ENCODE results near the gene DNAJC4. TPM values are rescaled to one million over a fixed set of nuclear protein-coding genes. Genes with fewer than 3 reads are reported as not detected.

DNAJC4 gene
- total and polyA plus RNA-seq, 2 of the 8 experiments (the other 6 are each of a cell fraction or from before 2014, with no cell fraction given) = 14.6 to 31.0 TPM

- 0 out of 4 replicates have a peak, but pooled peaks cover 0 to 4% of the 10 kb centered on the region in 2 experiments for H3K79me2 ChIP-seq (ENCODE audit: control insufficient read depth in 1 of 2, insufficient read depth in 2 of 2, low read length in 2 of 2)
- no peak overlapping the region for H3K23ac ChIP-seq (ENCODE audit: insufficient read length)
- H3K4me3 ChIP-seq (ENCODE audit: extremely low read depth in 1 of 4, insufficient read depth in 2 of 4, low read depth in 3 of 4, low read length in 4 of 4) = no peak overlapping the region
- DNase-seq (ENCODE audit: low read depth in 1 of 2, low spot score in 2 of 2) (no peak), FAIRE-seq (no peak)
- H2BK15ac ChIP-seq (ENCODE audit: low read length) = no peak overlapping the region
- H4K8ac ChIP-seq (ENCODE audit: extremely low read depth, insufficient read depth, low read length) = no peak overlapping the region
- no peaks in the 10 kb centered on the region for H3K27me3 ChIP-seq (replicated peaks in 1 of 4; ENCODE audit: control insufficient read depth in 3 of 4, extremely low read depth in 1 of 4, insufficient read depth in 3 of 4, low read length in 3 of 4)
- H3K27ac ChIP-seq (ENCODE audit: low read depth, low read length) = no peak overlapping the region
- H3K14ac ChIP-seq (ENCODE audit: insufficient read length) = no peak overlapping the region
- no peak overlapping the region for H2BK12ac ChIP-seq (ENCODE audit: low read depth, low read length)
- no peak overlapping the region for H3K18ac ChIP-seq (ENCODE audit: extremely low read depth, low read length)
- peaks cover 0 to 5% (median 2%) of the 10 kb centered on the region in 4 experiments; a peak in 1 of 7 replicates for H3K4me1 ChIP-seq (replicated peaks in 1 of 4; ENCODE audit: control insufficient read depth in 3 of 4, insufficient read depth in 4 of 4, low read length in 3 of 4)
- no peaks in the 10 kb centered on the region for H3K9me3 ChIP-seq (ENCODE audit: insufficient read depth in 2 of 2, low read depth in 1 of 2, low read length in 1 of 2)
- CTCF ChIA-PET (ENCODE audit: partially characterized antibody) = interaction anchor here (0.6 to 13.7 kb wide), 7 partner anchors 12 to 90 kb away, joined by 3 to 168 read pairs (median 5); partner anchors contain the start of genes CATSPERZ, ESRRA and PLCB3
- H2BK120ac ChIP-seq (replicated peaks; ENCODE audit: low read depth, low read length) = no peak overlapping the region
- H3K79me1 ChIP-seq (ENCODE audit: low read depth, low read length) = no peaks in the 10 kb centered on the region; the same call in 1 of the 2 replicates
- peak overlapping the region; percentile 35; the same call in 1 of the 2 replicates for H2BK5ac ChIP-seq (ENCODE audit: low read depth, low read length)
- no peak overlapping the region for H2AFZ ChIP-seq (ENCODE audit: low read length)
- no peak overlapping the region for H3K4ac ChIP-seq (replicated peaks; ENCODE audit: insufficient read length, low read depth, low read length)
- H4K91ac ChIP-seq (replicated peaks; ENCODE audit: insufficient read length, low read length) = no peak overlapping the region
- H3K9ac ChIP-seq (replicated peaks in 1 of 4; ENCODE audit: extremely low read depth in 1 of 4, low read depth in 3 of 4, low read length in 3 of 4) = no peak overlapping the region
- no peak overlapping the region for H4K5ac ChIP-seq (ENCODE audit: insufficient read length, low read depth, low read length)
- TF ChIP-seq CBX5 (IDR thresholded peaks at IDR 0.05; ENCODE audit: low read depth, low read length) = no peak
- H3K56ac ChIP-seq (replicated peaks; ENCODE audit: insufficient read length, low read depth, low read length) = no peak overlapping the region
- POLR2A ChIA-PET (ENCODE audit: partially characterized antibody) = interaction anchor here (0.6 to 1.8 kb wide), 5 partner anchors 17 to 42 kb away, joined by 3 to 6 read pairs (median 3); partner anchors contain the start of genes PRDX5 and TRMT112
- no peaks in the 10 kb centered on the region; a peak in 1 of 8 replicates for H3K36me3 ChIP-seq (ENCODE audit: control insufficient read depth in 2 of 4, insufficient read depth in 4 of 4, low read length in 3 of 4)
- H2AK5ac ChIP-seq (ENCODE audit: low read depth, low read length) = no peak overlapping the region
- H3K4me2 ChIP-seq (ENCODE audit: insufficient read depth in 1 of 2, low read depth in 2 of 2, low read length in 2 of 2) = no peak overlapping the region
- WGBS, 2 experiments (ENCODE audit: extremely low coverage in 1 of 2, insufficient coverage in 1 of 2, insufficient read length in 1 of 2, insufficient replicate concordance in 2 of 2, low coverage in 1 of 2, low lambda C conversion rate in 2 of 2, missing lambda C conversion rate in 1 of 2) = 80% methylated on average over 15 of the region's 15 CpGs; no CpG with 5 or more reads in 1 of the 2 experiments
- no peak overlapping the region for H2BK20ac ChIP-seq (ENCODE audit: low read length)
- 0 out of 2 replicates have a peak, but pooled peaks cover 2% of the 10 kb centered on the region for H3K23me2 ChIP-seq (ENCODE audit: low read depth, low read length)
- no peaks in the 10 kb centered on the region for H4K20me1 ChIP-seq (replicated peaks in 1 of 2; ENCODE audit: control insufficient read depth in 1 of 2, insufficient read depth in 2 of 2, low read length in 2 of 2)
These were observed 44.9 kb downstream of the DNAJC4 start for GRCh38 chr11:64275031-64275800.

Data from H1 (cell line).